Measurements from ENCODE around the gene SPTLC2. TPM values are rescaled to one million over a fixed set of nuclear protein-coding genes. Genes with fewer than 3 reads are reported as not detected.
"Not testable (repeated sequence)": the region's sequence is repeated elsewhere in the genome, so short reads cannot be mapped to it uniquely, and the experiment has no call there.

SPTLC2 gene
- 42.3 and 62.3 TPM in 2 replicates for total RNA-seq

DNA sequence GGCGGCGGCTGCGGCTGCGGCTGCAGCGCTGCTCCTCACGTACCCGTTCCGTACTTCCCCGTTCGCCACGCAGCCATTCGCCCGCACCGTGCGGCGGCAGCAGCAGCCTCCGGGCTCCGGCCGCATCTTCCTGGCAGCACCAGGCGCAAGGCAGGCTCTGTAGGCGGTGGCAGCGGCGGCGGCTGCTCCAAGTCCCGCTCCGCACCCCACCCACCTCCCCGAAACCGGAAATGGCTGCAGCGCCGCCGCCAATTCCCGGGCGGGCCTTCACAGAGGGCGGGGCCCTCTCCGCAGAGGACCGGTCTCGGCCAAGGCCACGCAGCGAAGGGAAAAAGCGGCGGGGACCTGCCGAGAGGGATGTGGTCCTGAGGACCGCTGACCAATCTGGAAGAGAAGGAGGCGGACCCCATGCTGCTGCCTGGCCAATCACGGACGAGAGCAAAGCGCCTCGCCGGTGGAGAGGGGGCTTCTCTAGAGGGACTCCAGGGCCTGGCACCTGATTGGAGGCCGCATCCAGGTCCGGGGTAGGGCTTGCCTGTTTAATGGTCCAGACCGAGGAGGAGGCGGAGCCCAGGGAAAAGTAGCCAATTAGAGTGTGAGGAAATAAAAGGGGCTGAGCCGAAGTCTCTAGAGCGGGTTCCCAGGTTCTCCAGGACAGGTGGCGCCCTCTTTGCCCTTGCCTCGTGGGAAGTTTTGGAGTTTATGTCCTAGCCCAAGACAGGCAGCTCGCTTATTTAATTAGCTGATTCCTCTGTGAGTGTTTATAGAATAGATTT, at the start of gene SPTLC2:
SPTLC2 (minus strand) TSS at position 184 of the 776 bp plus-strand sequence; CDS start at position 126, 58 bp downstream.
- peak; percentile 100 for DNase-seq (ENCODE audit: low read depth in 2 of 2)

DNA sequence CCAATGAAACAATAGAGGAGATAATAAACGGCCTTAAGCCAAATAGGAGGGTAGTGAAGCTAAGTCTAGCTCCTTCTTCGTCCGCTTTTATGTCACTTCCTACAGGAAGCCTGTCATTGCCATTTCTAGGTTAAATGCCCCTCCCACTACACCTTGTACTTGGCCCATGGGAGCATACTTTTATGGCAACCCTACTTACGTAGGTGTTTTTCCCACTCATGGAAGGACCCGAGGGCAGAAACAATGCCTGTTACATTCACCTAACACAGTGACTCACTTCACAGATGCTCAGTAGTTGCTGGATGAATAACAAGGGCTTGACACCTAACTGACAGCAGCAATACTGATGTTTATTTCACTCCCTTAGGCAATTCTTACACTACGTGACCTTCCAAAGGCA, 46.9 kb upstream of the SPTLC2 start:
- peak; percentile 15 to 86 for DNase-seq (ENCODE audit: low read depth in 2 of 2)

DNA sequence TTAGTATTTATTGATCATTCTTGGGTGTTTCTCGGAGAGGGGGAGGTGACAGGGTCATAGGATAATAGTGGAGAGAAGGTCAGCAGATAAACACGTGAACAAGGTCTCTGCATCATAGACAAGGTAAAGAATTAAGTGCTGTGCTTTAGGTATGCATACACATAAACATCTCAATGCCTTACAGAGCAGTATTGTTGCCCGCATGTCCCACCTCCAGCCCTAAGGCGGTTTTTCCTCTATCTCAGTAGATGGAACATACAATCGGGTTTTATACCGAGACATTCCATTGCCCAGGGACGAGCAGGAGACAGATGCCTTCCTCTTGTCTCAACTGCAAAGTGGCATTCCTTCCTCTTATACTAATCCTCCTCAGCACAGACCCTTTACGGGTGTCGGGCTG, 45.1 kb upstream of the SPTLC2 start:
- DNase-seq (ENCODE audit: low read depth in 2 of 2) = not testable (repeated sequence)

DNA sequence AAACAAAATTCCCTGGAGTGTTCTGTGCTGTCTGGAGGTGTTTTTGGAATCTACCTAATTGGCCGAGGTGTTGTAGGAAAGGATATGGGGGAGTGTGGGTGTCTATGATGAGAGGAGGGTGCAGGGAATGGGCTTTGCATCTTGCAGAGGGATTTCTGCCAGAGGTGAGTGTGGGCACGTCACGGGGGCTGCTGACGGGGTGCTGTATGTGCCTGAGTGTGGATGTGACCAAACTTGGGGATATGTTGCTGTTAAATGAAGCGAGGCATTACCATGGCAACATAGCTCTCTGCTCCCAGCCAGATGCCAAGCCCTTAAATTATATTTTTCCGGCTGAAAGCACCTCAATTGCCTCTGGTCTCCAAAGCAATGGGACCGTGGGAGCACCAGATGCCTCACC, 44.3 kb upstream of the SPTLC2 start:
- DNase-seq (ENCODE audit: low read depth in 2 of 2) = no peak

- no peak for DNase-seq (ENCODE audit: low read depth in 2 of 2)
These were observed 43.4 kb upstream of the SPTLC2 start for GRCh38 chr14:77659831-77660230.

- DNase-seq (ENCODE audit: low read depth in 2 of 2) = peak in 1 of 2 donors; percentile 62
These were observed 40.8 kb upstream of the SPTLC2 start for GRCh38 chr14:77657280-77657679.

DNA sequence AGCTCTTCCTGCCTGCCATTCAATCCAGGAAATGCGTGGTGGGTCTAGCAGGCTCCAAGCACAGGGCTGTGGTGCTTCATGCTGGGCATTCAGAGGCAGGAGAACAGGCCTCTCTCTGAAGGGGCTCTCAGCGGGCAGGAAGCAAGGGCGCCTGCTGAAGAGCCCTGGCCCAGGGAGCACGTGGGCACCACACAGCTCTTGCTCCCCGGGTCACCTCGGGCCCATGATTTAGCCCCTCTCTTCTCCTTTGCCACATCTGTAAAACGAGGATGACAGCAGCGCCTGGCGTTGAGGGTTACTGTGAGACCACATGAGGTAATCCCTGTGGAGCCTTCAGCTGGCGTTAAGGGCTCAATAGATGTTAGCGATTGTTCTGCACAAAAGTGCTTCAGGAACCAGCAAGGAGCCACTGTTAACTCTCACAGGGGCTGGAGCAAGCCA, 37.6 kb upstream of the SPTLC2 start:
- no peak for DNase-seq (ENCODE audit: low read depth in 2 of 2)

DNA sequence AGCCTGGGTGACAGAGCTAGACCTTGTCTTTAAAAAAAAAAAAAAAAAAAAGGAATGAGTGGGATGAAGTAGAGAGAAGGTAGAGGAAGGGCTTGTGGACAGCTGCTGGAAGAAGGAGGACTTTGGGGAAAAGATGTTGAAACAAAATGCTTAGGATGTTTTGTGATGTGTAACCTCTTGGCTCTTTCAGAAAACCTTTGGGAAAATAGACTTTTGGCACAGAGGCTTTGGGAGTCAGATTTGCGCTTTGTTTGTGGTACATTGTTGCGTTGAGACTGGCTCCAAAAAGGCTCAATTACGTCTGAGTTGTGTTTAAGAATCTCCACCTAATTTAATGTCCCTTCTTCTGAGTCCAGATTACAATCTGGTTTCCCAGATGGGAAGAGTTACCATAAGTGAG, 32.9 kb upstream of the SPTLC2 start:
- DNase-seq (ENCODE audit: low read depth in 2 of 2) = no peak

- DNase-seq (ENCODE audit: low read depth in 2 of 2) = no peak
These were observed 32.2 kb upstream of the SPTLC2 start for GRCh38 chr14:77648520-77649200.

GRCh38 chr14:77647853-77648252, 31.4 kb upstream of the SPTLC2 start:
- DNase-seq (ENCODE audit: low read depth in 2 of 2) = no peak

- no peak for DNase-seq (ENCODE audit: low read depth in 2 of 2)
These were observed 30.5 kb upstream of the SPTLC2 start for GRCh38 chr14:77646907-77647306.

DNA sequence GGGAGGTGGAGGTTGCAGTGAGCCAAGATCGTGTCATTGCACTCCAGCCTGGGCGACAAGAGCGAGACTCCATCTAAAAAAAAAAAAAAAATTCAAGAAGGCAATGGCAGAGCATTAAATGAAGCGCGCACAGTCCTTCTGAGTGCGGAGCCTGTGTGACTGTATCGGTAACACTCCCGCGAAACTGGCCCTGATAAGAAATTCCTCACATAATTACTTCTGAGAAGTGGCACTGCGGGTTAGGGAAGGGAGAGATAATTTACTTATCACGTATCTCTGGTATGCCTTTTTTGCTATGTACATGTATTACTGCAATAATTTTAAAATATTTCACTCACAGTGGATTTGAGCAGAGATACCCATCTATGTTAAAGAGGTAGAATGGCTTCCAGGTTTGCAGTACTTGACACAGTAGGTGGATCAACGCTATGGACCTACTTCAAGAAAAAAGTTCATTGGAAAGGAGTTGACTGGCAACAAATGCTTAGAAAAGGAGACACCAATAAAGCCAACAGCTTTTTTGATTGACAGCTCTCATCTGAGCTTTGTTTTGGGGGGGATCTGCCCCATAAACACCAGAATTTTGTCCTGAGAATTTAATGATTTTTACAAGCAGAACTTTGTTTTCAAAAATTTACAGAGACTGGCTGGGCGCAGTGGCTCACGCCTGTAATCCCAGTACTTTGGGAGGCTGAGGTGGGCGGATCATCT, 29.2 kb upstream of the SPTLC2 start:
- DNase-seq (ENCODE audit: low read depth in 2 of 2) = no peak

GRCh38 chr14:77642407-77642806, 26.0 kb upstream of the SPTLC2 start:
- no peak for DNase-seq (ENCODE audit: low read depth in 2 of 2)

DNA sequence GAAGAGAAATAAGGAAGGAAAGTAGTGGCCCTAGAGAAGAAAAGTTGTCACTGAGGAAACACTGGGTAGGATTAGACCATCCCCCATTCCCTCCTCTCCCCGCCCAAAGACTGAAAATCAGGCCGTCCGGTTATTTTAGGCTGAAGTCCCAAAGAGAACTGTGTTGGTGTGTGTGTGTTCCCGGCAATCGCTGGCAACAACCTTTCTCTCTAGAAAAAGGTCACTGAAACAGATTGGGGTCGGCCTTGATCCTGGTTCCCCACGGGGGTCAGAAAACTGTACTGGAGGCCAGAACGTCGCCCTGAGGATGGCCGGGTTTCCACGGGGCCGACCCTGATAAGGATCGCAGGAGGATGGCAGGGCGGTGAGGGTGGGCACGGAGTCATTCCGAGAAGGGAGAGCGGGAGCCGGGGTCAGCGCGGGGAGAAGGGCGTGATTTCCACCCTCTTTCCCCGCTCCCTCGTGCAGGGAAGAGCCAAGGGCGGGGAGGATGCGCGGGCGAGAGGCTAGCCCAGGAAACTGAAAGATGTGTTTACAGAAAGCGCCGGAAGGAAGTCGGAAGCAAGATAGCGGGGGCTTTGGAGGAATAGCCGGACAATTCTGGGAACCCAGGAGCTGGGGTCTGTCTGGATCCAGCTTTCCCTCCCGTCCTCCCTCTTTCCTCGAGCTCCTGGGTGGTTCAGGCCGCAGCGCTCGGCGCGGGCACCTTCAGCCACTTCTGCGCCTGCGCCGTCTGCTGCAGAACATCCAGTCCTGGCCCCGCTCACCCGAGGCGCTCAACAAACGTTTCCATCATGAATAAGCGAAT, 25.3 kb upstream of the SPTLC2 start:
- DNase-seq (ENCODE audit: low read depth in 2 of 2) = peak; percentile 78 to 89

DNA sequence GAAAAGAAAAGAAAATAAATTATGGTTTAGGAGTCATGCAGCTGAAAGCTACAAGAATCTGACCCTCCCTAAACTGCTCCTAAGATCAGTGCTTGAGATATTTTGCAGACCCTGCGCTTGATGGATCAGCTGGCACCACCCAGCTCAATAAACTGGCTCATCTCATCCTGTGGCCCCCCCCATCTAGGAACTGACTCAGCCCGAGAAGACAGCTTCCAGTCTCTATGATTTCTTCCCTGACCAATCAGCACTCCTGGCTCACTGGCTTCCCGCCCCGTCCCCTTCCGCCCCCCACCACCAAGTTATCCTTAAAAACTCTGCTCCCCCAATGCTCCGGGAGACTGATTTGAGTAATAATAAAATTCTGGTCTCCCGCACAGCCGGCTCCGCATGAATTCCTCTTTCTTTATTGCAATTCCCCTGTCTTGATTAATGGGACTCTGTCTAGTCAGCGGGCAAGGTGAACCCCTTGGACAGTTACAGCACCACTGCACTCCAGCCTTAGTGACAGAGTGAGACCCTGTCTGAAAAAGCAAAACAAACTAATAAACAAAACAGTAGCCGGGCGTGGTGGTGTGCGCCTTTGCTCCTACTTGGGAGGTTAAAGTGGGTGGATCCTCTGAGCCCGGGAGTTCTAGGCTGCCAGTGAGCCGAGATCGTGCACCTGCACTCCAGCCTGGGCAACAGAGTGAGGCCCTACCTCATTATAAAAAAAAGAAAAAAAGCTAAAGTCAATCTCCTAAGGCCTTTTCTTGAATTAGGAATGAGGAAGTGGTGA, 24.5 kb upstream of the SPTLC2 start:
- peak; percentile 20 to 61 for DNase-seq (ENCODE audit: low read depth in 2 of 2)

DNA sequence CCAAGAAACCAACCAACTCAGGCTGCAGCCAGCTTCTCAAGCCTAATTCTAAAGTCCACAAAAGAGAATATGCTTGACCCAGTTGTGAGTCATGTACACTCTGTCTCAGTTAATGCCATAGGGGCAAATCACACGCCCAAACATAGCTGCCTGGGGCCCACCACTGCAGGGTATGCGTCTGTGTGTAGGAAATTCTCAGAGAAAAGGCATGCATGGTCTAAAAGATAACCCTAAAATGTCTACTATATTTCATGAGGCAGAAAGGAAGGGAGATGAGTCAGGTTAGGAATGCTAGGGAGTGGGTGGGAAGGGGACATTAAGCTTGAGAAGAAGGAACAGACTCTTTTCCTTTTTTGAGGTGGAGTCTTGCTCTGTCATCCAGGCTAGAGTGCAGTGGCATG, 22.3 kb upstream of the SPTLC2 start:
- peak in 1 of 2 donors; percentile 39 for DNase-seq (ENCODE audit: low read depth in 2 of 2)

- not testable (repeated sequence) for DNase-seq (ENCODE audit: low read depth in 2 of 2)
These were observed 19.4 kb upstream of the SPTLC2 start for GRCh38 chr14:77635869-77636268.

DNA sequence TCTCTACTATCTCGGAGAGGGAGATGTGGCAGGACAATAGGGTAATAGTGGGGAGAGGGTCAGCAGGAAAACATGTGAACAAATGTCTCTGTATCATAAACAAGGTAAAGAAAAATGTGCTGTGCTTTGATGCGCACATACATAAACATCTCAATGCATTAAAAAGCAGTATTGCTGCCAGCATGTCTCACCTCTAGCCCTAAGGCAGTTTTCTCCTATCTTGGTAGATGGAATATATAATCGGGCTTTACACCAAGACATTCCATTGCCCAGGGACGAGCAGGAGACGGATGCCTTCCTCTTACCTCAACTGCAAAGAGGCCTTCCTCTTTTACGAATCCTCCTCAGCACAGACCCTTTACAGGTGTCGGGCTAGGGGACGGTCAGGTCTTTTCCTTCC, 19.0 kb upstream of the SPTLC2 start:
- not testable (repeated sequence) for DNase-seq (ENCODE audit: low read depth in 2 of 2)

- DNase-seq (ENCODE audit: low read depth in 2 of 2) = no peak
These were observed 13.7 kb upstream of the SPTLC2 start for GRCh38 chr14:77630111-77630510.

GRCh38 chr14:77625360-77625759, 8.9 kb upstream of the SPTLC2 start:
- DNase-seq (ENCODE audit: low read depth in 2 of 2) = no peak

DNA sequence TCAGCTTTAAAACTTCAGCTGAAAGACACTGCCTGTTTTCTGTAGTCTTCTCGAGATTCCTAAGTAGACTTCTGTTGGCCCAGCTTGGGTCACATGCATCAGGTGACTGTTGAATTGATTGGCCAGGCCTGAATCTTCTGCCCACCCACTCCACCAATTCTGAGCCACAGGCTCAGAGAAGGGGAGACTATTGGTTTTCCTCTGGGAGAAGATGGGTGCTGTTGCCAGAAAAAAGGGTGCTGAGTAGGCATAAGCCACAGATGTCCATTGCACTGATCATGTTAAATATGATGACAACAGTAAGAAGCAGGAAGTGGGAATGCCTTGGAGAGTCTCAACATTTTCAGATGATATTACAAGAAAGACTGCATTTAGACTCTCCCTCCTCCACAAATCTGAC, 6.8 kb upstream of the SPTLC2 start:
- DNase-seq (ENCODE audit: low read depth in 2 of 2) = no peak
